HepG2 (cell line): ENCODE results near the gene GUK1. TPM values are rescaled to one million over a fixed set of nuclear protein-coding genes. Genes with fewer than 3 reads are reported as not detected.

Experiments used
- BRCA1 ChIP-seq: sonication (generic); formaldehyde crosslinking; IDR thresholded peaks from 2 replicates; pipeline ENCODE4 v1.4.0; 2020; ENCODE audit warnings: missing genetic modification reagents
- GABPB1 ChIP-seq: IDR thresholded peaks from 2 replicates; pipeline ENCODE4 v1.6.1; 2016; ENCODE audit warnings: mild to moderate bottlenecking, missing genetic modification reagents, moderate library complexity, missing compliant biosample characterization
- KLF16 ChIP-seq, 2 experiments: sonication (generic) in 1 of 2; formaldehyde crosslinking in 1 of 2; IDR thresholded peaks; 2 replicates each; pipeline versions ENCODE4 v1.6.1 to v1.8.0; 2016 to 2023; ENCODE audit warnings: missing genetic modification reagents in 2 of 2, missing compliant biosample characterization in 1 of 2
- MIXL1 ChIP-seq: IDR thresholded peaks from 2 replicates; pipeline ENCODE4 v1.6.1; 2016
- MLXIP ChIP-seq: sonication (generic); formaldehyde crosslinking; IDR thresholded peaks from 2 replicates; pipeline ENCODE4 v1.9.0; 2021; ENCODE audit warnings: missing genetic modification reagents, borderline replicate concordance
- NFKBIZ ChIP-seq: IDR thresholded peaks from 2 replicates; pipeline ENCODE4 v1.6.1; 2018; ENCODE audit warnings: missing genetic modification reagents, missing compliant biosample characterization
- SNRNP70 ChIP-seq: fragments of 200-400 bp; formaldehyde crosslinking; IDR thresholded peaks from 2 replicates; pipeline ENCODE4 v1.6.1; 2017; ENCODE audit warnings: mild to moderate bottlenecking, low read depth, low read length, moderate library complexity
- WIZ ChIP-seq: sonication (generic); formaldehyde crosslinking; IDR thresholded peaks from 2 replicates; pipeline ENCODE4 v1.5.1; 2020; ENCODE audit warnings: mild to moderate bottlenecking, missing genetic modification reagents
- ZBTB34 ChIP-seq: sonication (generic); formaldehyde crosslinking; IDR thresholded peaks from 2 replicates; pipeline ENCODE4 v1.8.0; 2022; ENCODE audit warnings: mild to moderate bottlenecking, missing genetic modification reagents
- ZC3H4 ChIP-seq: sonication (generic); formaldehyde crosslinking; IDR thresholded peaks from 2 replicates; pipeline ENCODE4 v1.4.0; 2020; ENCODE audit warnings: missing genetic modification reagents, borderline replicate concordance
- ZNF24 ChIP-seq: fragments of 450-650 bp; IDR thresholded peaks from 2 replicates; pipeline ENCODE4 v1.6.1; 2017; ENCODE audit warnings: antibody characterized with exemption, mild to moderate bottlenecking
- ZNF615 ChIP-seq: sonication (generic); formaldehyde crosslinking; IDR thresholded peaks from 2 replicates; pipeline ENCODE4 v1.5.0; 2020; ENCODE audit warnings: mild to moderate bottlenecking, missing genetic modification reagents, borderline replicate concordance
- ZNF761 ChIP-seq: sonication (generic); formaldehyde crosslinking; conservative IDR thresholded peaks from 2 replicates; pipeline ENCODE4 v1.4.0; 2020; ENCODE audit warnings: mild to moderate bottlenecking, missing genetic modification reagents
- polyA plus RNA-seq, 8 experiments: library from polyadenylated mRNA; depleted of rRNA in 3 of 8; stranded (reverse) in 7 of 8; unstranded in 1 of 8; fragments of >200 nt; fragmentation: Illumina TruSeq in 4 of 8; extraction: Trizol in 4 of 8; gene quantifications; 2 replicates each; pipeline versions ENCODE4 v1.2.1 to v1.2.3, GENCODE V29; 2011 to 2016; ENCODE audit warnings: low read depth in 4 of 8, missing spikeins in 1 of 8, mixed read lengths in 1 of 8; ENCODE audit not compliant: insufficient read depth in 1 of 8
- total RNA-seq, 5 experiments: library from RNA; depleted of rRNA; stranded (reverse); fragments of >200 nt; fragmentation: Illumina TruSeq; extraction: Trizol; gene quantifications; 2 replicates each; pipeline ENCODE4 v1.2.3, GENCODE V29; 2016; ENCODE audit warnings: low read depth in 1 of 5
- TF ChIP-seq, protein P1 (sequence below): sonication (generic); formaldehyde crosslinking; IDR thresholded peaks from 2 replicates; pipeline ENCODE4 v1.5.0; 2020; ENCODE audit warnings: missing genetic modification reagents
- TF ChIP-seq, protein P2 (sequence below): fragments of 450-650 bp; IDR thresholded peaks from 2 replicates; pipeline ENCODE4 v1.6.1; 2017; ENCODE audit warnings: mild to moderate bottlenecking
- TF ChIP-seq, protein P3 (sequence below): sonication (generic); formaldehyde crosslinking; IDR thresholded peaks from 2 replicates; pipeline ENCODE4 v1.5.0; 2020; ENCODE audit warnings: mild to moderate bottlenecking, missing genetic modification reagents

GUK1 gene
- total and polyA plus RNA-seq, 2 of the 13 experiments (the other 11 are each of a cell fraction or from before 2014, with no cell fraction given), result 116 to 154 TPM

- TF ChIP-seq ZBTB34 (CRISPR knock-in tag) (no peak), ZNF761 (CRISPR knock-in tag) (0 out of 2 replicates have a peak, but pooled peaks have one; percentile 53), KLF16 (CRISPR knock-in tag; IDR thresholded peaks at IDR 0.05) (peak in 1 of 2 experiments; percentile 81; a peak in 1 of 4 replicates), ZC3H4 (CRISPR knock-in tag) (no peak), SNRNP70 (no peak), ZNF24 (no peak), GABPB1 (CRISPR knock-in tag) (peak; percentile 94), BRCA1 (CRISPR knock-in tag) (peak; percentile 48; the same call in 1 of the 2 replicates), WIZ (CRISPR knock-in tag) (no peak), ZNF615 (no peak), MLXIP (CRISPR knock-in tag) (no peak), NFKBIZ (CRISPR knock-in tag) (0 out of 2 replicates have a peak, but pooled peaks have one; percentile 37), MIXL1 (CRISPR knock-in tag) (no peak; the same call in 1 of the 2 replicates)
- TF ChIP-seq, protein P1, sequence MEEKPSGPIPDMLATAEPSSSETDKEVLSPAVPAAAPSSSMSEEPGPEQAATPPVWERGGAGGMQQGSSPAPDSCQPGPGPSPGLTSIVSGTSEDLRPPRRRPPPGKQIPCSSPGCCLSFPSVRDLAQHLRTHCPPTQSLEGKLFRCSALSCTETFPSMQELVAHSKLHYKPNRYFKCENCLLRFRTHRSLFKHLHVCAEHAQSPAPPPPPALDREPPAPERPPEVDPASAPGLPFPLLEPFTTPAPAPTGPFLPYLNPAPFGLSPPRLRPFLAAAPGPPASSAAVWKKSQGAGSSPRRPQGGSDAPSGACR (CRISPR knock-in tag), result peak; percentile 39
- TF ChIP-seq, protein P2, sequence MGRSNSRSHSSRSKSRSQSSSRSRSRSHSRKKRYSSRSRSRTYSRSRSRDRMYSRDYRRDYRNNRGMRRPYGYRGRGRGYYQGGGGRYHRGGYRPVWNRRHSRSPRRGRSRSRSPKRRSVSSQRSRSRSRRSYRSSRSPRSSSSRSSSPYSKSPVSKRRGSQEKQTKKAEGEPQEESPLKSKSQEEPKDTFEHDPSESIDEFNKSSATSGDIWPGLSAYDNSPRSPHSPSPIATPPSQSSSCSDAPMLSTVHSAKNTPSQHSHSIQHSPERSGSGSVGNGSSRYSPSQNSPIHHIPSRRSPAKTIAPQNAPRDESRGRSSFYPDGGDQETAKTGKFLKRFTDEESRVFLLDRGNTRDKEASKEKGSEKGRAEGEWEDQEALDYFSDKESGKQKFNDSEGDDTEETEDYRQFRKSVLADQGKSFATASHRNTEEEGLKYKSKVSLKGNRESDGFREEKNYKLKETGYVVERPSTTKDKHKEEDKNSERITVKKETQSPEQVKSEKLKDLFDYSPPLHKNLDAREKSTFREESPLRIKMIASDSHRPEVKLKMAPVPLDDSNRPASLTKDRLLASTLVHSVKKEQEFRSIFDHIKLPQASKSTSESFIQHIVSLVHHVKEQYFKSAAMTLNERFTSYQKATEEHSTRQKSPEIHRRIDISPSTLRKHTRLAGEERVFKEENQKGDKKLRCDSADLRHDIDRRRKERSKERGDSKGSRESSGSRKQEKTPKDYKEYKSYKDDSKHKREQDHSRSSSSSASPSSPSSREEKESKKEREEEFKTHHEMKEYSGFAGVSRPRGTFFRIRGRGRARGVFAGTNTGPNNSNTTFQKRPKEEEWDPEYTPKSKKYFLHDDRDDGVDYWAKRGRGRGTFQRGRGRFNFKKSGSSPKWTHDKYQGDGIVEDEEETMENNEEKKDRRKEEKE, result no peak
- TF ChIP-seq, protein P3, sequence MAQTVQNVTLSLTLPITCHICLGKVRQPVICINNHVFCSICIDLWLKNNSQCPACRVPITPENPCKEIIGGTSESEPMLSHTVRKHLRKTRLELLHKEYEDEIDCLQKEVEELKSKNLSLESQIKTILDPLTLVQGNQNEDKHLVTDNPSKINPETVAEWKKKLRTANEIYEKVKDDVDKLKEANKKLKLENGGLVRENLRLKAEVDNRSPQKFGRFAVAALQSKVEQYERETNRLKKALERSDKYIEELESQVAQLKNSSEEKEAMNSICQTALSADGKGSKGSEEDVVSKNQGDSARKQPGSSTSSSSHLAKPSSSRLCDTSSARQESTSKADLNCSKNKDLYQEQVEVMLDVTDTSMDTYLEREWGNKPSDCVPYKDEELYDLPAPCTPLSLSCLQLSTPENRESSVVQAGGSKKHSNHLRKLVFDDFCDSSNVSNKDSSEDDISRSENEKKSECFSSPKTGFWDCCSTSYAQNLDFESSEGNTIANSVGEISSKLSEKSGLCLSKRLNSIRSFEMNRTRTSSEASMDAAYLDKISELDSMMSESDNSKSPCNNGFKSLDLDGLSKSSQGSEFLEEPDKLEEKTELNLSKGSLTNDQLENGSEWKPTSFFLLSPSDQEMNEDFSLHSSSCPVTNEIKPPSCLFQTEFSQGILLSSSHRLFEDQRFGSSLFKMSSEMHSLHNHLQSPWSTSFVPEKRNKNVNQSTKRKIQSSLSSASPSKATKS (CRISPR knock-in tag), result no peak; the same call in 1 of the 2 replicates
Observed at GRCh38 chr1:228139931-228140723, at the start of gene GUK1 (continued).
